H9 (cell line): ENCODE data around the gene KRT81. TPM values are rescaled to one million over a fixed set of nuclear protein-coding genes. Genes with fewer than 3 reads are reported as not detected.

Experiments
- DNase-seq: peaks from one replicate; pipeline ENCODE4 v3.0.0-alpha.2; 2017
- H2AFZ ChIP-seq: one replicate; pipeline ENCODE4 v1.6.1; 2013; ENCODE audit warnings: mild to moderate bottlenecking, low read length, control low read depth, moderate library complexity
- H2AK5ac ChIP-seq: 2 replicates; pipeline ENCODE4 v1.6.1; 2013; ENCODE audit warnings: low read length, control low read depth, mixed read lengths; ENCODE audit not compliant: insufficient read length
- H2BK120ac ChIP-seq: one replicate; pipeline ENCODE4 v1.6.1; 2013; ENCODE audit warnings: low read depth, mild to moderate bottlenecking, low read length, control low read depth, inconsistent platforms; ENCODE audit not compliant: poor library complexity, severe bottlenecking
- H2BK12ac ChIP-seq: 2 replicates; pipeline ENCODE4 v1.6.1; 2013; ENCODE audit warnings: low read length, control low read depth, mixed read lengths, low read depth; ENCODE audit not compliant: insufficient read length
- H2BK15ac ChIP-seq: 2 replicates; pipeline ENCODE4 v1.6.1; 2013; ENCODE audit warnings: low read depth, low read length, control low read depth
- H2BK20ac ChIP-seq: one replicate; pipeline ENCODE4 v1.6.1; 2013; ENCODE audit warnings: low read depth, mild to moderate bottlenecking, low read length, control low read depth, inconsistent platforms; ENCODE audit not compliant: poor library complexity, severe bottlenecking
- H2BK5ac ChIP-seq: 2 replicates; pipeline ENCODE4 v1.6.1; 2013; ENCODE audit warnings: low read length, control low read depth, mixed read lengths; ENCODE audit not compliant: insufficient read length
- H3K14ac ChIP-seq: 2 replicates; pipeline ENCODE4 v1.6.1; 2013; ENCODE audit warnings: low read length, control low read depth; ENCODE audit not compliant: insufficient read depth
- H3K18ac ChIP-seq: 2 replicates; pipeline ENCODE4 v1.6.1; 2013; ENCODE audit warnings: low read depth, mild to moderate bottlenecking, mixed read lengths, low read length, control low read depth; ENCODE audit not compliant: insufficient read length
- H3K23ac ChIP-seq: 2 replicates; pipeline ENCODE4 v1.6.1; 2013; ENCODE audit warnings: low read length, control low read depth, mixed read lengths, low read depth; ENCODE audit not compliant: insufficient read length
- H3K23me2 ChIP-seq: 2 replicates; pipeline ENCODE4 v1.6.1; 2013; ENCODE audit warnings: low read depth, mild to moderate bottlenecking, mixed read lengths, low read length, control low read depth; ENCODE audit not compliant: insufficient read length, poor library complexity, severe bottlenecking
- H3K27ac ChIP-seq: 2 replicates; pipeline ENCODE4 v1.5.1; 2013; ENCODE audit warnings: low read length, control low read depth, mixed read lengths, low read depth; ENCODE audit not compliant: insufficient read length
- H3K27me3 ChIP-seq: 2 replicates; pipeline ENCODE4 v1.6.1; 2013; ENCODE audit warnings: low read length, control low read depth, inconsistent platforms; ENCODE audit not compliant: insufficient read depth
- H3K4ac ChIP-seq: 2 replicates; pipeline ENCODE4 v1.6.1; 2013; ENCODE audit warnings: low read depth, mild to moderate bottlenecking, control low read depth, inconsistent platforms, low read length, moderate library complexity
- H3K4me1 ChIP-seq: 2 replicates; pipeline ENCODE4 v1.6.1; 2013; ENCODE audit warnings: low read length, control low read depth, inconsistent platforms; ENCODE audit not compliant: insufficient read depth
- H3K4me2 ChIP-seq: 2 replicates; pipeline ENCODE4 v1.6.1; 2013; ENCODE audit warnings: low read length, control low read depth, mixed read lengths; ENCODE audit not compliant: insufficient read length, insufficient read depth
- H3K56ac ChIP-seq: 2 replicates; pipeline ENCODE4 v1.6.1; 2013; ENCODE audit warnings: low read depth, mild to moderate bottlenecking, mixed read lengths, low read length, control low read depth; ENCODE audit not compliant: insufficient read length
- H3K79me1 ChIP-seq: 2 replicates; pipeline ENCODE4 v1.6.1; 2013; ENCODE audit warnings: low read depth, mild to moderate bottlenecking, moderate library complexity, low read length, control low read depth, inconsistent platforms; ENCODE audit not compliant: insufficient read depth, poor library complexity, severe bottlenecking
- H3K79me2 ChIP-seq: 2 replicates; pipeline ENCODE4 v1.6.1; 2013; ENCODE audit warnings: low read length, control low read depth, inconsistent platforms; ENCODE audit not compliant: insufficient read depth
- H3K9ac ChIP-seq: 2 replicates; pipeline ENCODE4 v1.6.1; 2013; ENCODE audit warnings: low read length, control low read depth, mixed read lengths; ENCODE audit not compliant: insufficient read length; ENCODE audit errors: extremely low read depth
- H3K9me3 ChIP-seq: one replicate; pipeline ENCODE4 v1.6.1; 2013; ENCODE audit warnings: low read depth, low read length, inconsistent platforms; ENCODE audit not compliant: control insufficient read depth
- H3T11ph ChIP-seq: one replicate; pipeline ENCODE4 v1.6.1; 2013; ENCODE audit warnings: mild to moderate bottlenecking, low read length, control low read depth, inconsistent platforms
- H4K20me1 ChIP-seq: one replicate; pipeline ENCODE4 v1.6.1; 2013; ENCODE audit not compliant: control insufficient read depth, insufficient read length, insufficient read depth
- H4K5ac ChIP-seq: 2 replicates; pipeline ENCODE4 v1.6.1; 2013; ENCODE audit warnings: low read depth, mild to moderate bottlenecking, mixed read lengths, low read length, control low read depth; ENCODE audit not compliant: insufficient read length
- H4K8ac ChIP-seq: replicated peaks from 2 replicates; pipeline ENCODE4 v1.6.1; 2013; ENCODE audit warnings: low read length, control low read depth, mixed read lengths, low read depth; ENCODE audit not compliant: insufficient read length
- H4K91ac ChIP-seq: 2 replicates; pipeline ENCODE4 v1.6.1; 2013; ENCODE audit warnings: low read depth, mild to moderate bottlenecking, moderate library complexity, mixed read lengths, low read length, control low read depth; ENCODE audit not compliant: insufficient read length
- H3K27ac Mint-ChIP-seq, 3 experiments: 2 replicates in 2 of 3; 3 replicates in 1 of 3; pipeline ENCODE4 v1.8.0; 2020 to 2021; ENCODE audit warnings: mixed read lengths in 3 of 3, mild to moderate bottlenecking in 1 of 3, moderate library complexity in 1 of 3
- H3K27me3 Mint-ChIP-seq: 2 replicates; pipeline ENCODE4 v1.8.0; 2021; ENCODE audit warnings: low read depth, mild to moderate bottlenecking, moderate library complexity, mixed read lengths
- H3K36me3 Mint-ChIP-seq, 3 experiments: 2 replicates in 2 of 3; 3 replicates in 1 of 3; pipeline ENCODE4 v1.8.0; 2020 to 2021; ENCODE audit warnings: low read depth in 3 of 3, mixed read lengths in 3 of 3; ENCODE audit not compliant: insufficient read depth in 1 of 3
- H3K4me1 Mint-ChIP-seq, 2 experiments: 2 replicates each; pipeline ENCODE4 v1.8.0; 2020; ENCODE audit warnings: mixed read lengths in 2 of 2
- H3K4me3 Mint-ChIP-seq, 2 experiments: 2 replicates in 1 of 2; 3 replicates in 1 of 2; pipeline ENCODE4 v1.8.0; 2020 to 2021; ENCODE audit warnings: mild to moderate bottlenecking in 2 of 2, mixed read lengths in 2 of 2, moderate library complexity in 1 of 2
- H3K9me3 Mint-ChIP-seq, 2 experiments: 2 replicates in 1 of 2; 3 replicates in 1 of 2; pipeline ENCODE4 v1.8.0; 2020; ENCODE audit warnings: mild to moderate bottlenecking in 2 of 2, mixed read lengths in 2 of 2, moderate library complexity in 1 of 2
- WGBS: extraction: QIAGEN DNeasy Blood & Tissue Kit; methylation state at CpG from one replicate; pipeline ENCODE4 v1.1.7; 2013; ENCODE audit warnings: missing lambda C conversion rate, low lambda C conversion rate, mixed read lengths; ENCODE audit not compliant: insufficient read length; ENCODE audit errors: extremely low coverage; 5-methylcytosine and 5-hydroxymethylcytosine counted together
- total RNA-seq: library from RNA; stranded (reverse); gene quantifications from 2 replicates; pipeline ENCODE4 v1.2.1, GENCODE V29; 2021
- TF ChIP-seq, protein P1 (sequence below): fragments of 200-600 bp; sonication (generic); conservative IDR thresholded peaks from 3 replicates; pipeline ENCODE4 v1.8.0; 2021; ENCODE audit warnings: antibody characterized with exemption, mild to moderate bottlenecking

Gene KRT81
- total RNA-seq, 1 experiment from 2014 or later, result not detected

DNA sequence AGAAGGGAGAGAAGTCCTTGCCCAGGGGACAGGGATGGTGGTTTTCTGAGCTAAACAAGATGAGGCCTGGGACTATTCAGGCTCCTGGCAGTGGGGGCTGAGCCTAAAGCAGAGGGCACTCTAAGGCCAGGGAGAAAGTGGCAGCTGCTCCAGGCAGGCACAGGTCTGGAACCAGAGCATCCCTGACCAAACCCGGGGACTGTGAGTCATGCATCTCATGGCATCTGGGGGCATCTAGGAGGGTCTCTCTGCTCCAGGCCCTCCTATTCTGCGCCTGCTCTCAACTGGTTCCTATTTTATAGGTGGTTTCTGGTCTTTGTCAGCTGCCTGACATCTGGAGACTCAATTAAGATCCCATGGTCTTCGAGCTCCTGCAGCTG lies 46.7 kb downstream of the KRT81 start:
- TF ChIP-seq, protein P1, sequence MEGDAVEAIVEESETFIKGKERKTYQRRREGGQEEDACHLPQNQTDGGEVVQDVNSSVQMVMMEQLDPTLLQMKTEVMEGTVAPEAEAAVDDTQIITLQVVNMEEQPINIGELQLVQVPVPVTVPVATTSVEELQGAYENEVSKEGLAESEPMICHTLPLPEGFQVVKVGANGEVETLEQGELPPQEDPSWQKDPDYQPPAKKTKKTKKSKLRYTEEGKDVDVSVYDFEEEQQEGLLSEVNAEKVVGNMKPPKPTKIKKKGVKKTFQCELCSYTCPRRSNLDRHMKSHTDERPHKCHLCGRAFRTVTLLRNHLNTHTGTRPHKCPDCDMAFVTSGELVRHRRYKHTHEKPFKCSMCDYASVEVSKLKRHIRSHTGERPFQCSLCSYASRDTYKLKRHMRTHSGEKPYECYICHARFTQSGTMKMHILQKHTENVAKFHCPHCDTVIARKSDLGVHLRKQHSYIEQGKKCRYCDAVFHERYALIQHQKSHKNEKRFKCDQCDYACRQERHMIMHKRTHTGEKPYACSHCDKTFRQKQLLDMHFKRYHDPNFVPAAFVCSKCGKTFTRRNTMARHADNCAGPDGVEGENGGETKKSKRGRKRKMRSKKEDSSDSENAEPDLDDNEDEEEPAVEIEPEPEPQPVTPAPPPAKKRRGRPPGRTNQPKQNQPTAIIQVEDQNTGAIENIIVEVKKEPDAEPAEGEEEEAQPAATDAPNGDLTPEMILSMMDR, result no peak
- H2AFZ ChIP-seq, result no peak overlapping the region
- no peak overlapping the region for H3K14ac ChIP-seq
- H3T11ph ChIP-seq, result no peak overlapping the region
- no peaks in the 10 kb centered on the region; the same call in 1 of the 2 replicates for H3K27me3 ChIP-seq
- Mint-ChIP-seq H3K36me3 (peaks cover 0 to 24% (median 2%) of the 10 kb centered on the region in 3 experiments; a peak in 3 of 7 replicates), H3K4me1 (peaks cover 26 to 30% of the 10 kb centered on the region in 2 experiments), H3K4me3 (no peak overlapping the region), H3K27me3 (peaks cover 29% of the 10 kb centered on the region), H3K27ac (no peak overlapping the region), H3K9me3 (no peaks in the 10 kb centered on the region)
- no peaks in the 10 kb centered on the region for H3K9me3 ChIP-seq
- no peaks in the 10 kb centered on the region for H3K79me2 ChIP-seq
- H2BK5ac ChIP-seq, result no peak overlapping the region
- no peak overlapping the region for H3K9ac ChIP-seq
- no peak overlapping the region for H2BK12ac ChIP-seq
- H4K20me1 ChIP-seq, result no peaks in the 10 kb centered on the region
- no peak overlapping the region for H3K27ac ChIP-seq
- no peak overlapping the region for H4K8ac ChIP-seq
- H2BK15ac ChIP-seq, result no peak overlapping the region
- peaks cover 5% of the 10 kb centered on the region; the same call in 1 of the 2 replicates for H3K4me1 ChIP-seq
- no peak overlapping the region for H3K56ac ChIP-seq
- no peak overlapping the region for H3K23ac ChIP-seq
- H3K4ac ChIP-seq, result no peak overlapping the region
- H4K5ac ChIP-seq, result no peak overlapping the region
- DNase-seq, result no peak
- no peak overlapping the region for H3K4me2 ChIP-seq
- WGBS, result no CpG with 5 or more reads among the region's 3 CpGs
- H2BK120ac ChIP-seq, result no peak overlapping the region
- H3K79me1 ChIP-seq, result no peaks in the 10 kb centered on the region
- no peak overlapping the region for H2AK5ac ChIP-seq
- H2BK20ac ChIP-seq, result no peak overlapping the region
- H4K91ac ChIP-seq, result no peak overlapping the region
- H3K18ac ChIP-seq, result no peak overlapping the region
- H3K23me2 ChIP-seq, result no peaks in the 10 kb centered on the region
